Testis (tissue), 3 donors: Measurements from ENCODE around the gene PINLYP. TPM values are rescaled to one million over a fixed set of nuclear protein-coding genes. Genes with fewer than 3 reads are reported as not detected.

Experiments used
- DNase-seq: peaks from one replicate; pipeline ENCODE4 v3.0.0-alpha.2; 2019
- H3K27ac ChIP-seq, 2 donors: fragments of 200-600 bp; sonication (generic); one replicate each; pipeline ENCODE4 v1.5.1; 2019
- H3K27me3 ChIP-seq: fragments of 200-600 bp; sonication (generic); one replicate; pipeline ENCODE4 v1.5.1; 2019
- H3K36me3 ChIP-seq: fragments of 200-600 bp; sonication (generic); one replicate; pipeline ENCODE4 v1.5.1; 2017; ENCODE audit warnings: low read depth; ENCODE audit errors: missing control alignments
- H3K4me1 ChIP-seq: fragments of 200-600 bp; sonication (generic); one replicate; pipeline ENCODE4 v1.5.1; 2019
- H3K4me3 ChIP-seq, 2 donors: fragments of 200-600 bp; sonication (generic); one replicate each; pipeline ENCODE4 v1.5.1; 2017 to 2019
- H3K9me3 ChIP-seq: fragments of 200-600 bp; sonication (generic); one replicate; pipeline ENCODE4 v1.5.1; 2017
- POLR2A ChIP-seq: fragments of 450-650 bp; IDR thresholded peaks from one replicate; pipeline ENCODE4 v1.6.1; 2017; ENCODE audit warnings: antibody characterized with exemption, mild to moderate bottlenecking, moderate library complexity
- WGBS, 2 donors: methylation state at CpG; one replicate each; pipeline ENCODE4 v1.1.5; 2018; 5-methylcytosine and 5-hydroxymethylcytosine counted together
- intact Hi-C: fragments of 100-400 bp; cut with DNase I; formaldehyde crosslinking; loops from one replicate; pipeline ENCODE4 v1.15.1; 2023; ENCODE audit warnings: low total_unique reads
- polyA plus RNA-seq: library from polyadenylated mRNA; stranded (reverse); fragments of 350-450 nt; fragmentation: Illumina TruSeq; extraction: RNeasy Lipid Tissue Mini Kit (QIAGEN cat#74804); gene quantifications from one replicate; pipeline ENCODE4 v1.2.3, GENCODE V29; 2014; ENCODE audit warnings: low read depth, low replicate concordance; ENCODE audit not compliant: insufficient read depth
- total RNA-seq, 2 donors: library from RNA; depleted of rRNA; stranded (reverse); fragments of >200 nt; gene quantifications; one replicate each; pipeline ENCODE4 v1.2.3, GENCODE V29; 2016
- TF ChIP-seq, protein P1 (sequence below), 3 experiments: fragments of 450-650 bp in 2 of 3; fragments of 200-600 bp in 1 of 3; sonication (generic) in 1 of 3; IDR thresholded peaks; one replicate each; pipeline ENCODE4 v1.5.1; 2016 to 2019; ENCODE audit warnings: antibody characterized with exemption in 3 of 3, mild to moderate bottlenecking in 2 of 3, moderate library complexity in 1 of 3

Gene PINLYP
- total and polyA plus RNA-seq, 3 donors from 2014 or later = 5.8 to 9.9 (median 5.9) TPM

DNA sequence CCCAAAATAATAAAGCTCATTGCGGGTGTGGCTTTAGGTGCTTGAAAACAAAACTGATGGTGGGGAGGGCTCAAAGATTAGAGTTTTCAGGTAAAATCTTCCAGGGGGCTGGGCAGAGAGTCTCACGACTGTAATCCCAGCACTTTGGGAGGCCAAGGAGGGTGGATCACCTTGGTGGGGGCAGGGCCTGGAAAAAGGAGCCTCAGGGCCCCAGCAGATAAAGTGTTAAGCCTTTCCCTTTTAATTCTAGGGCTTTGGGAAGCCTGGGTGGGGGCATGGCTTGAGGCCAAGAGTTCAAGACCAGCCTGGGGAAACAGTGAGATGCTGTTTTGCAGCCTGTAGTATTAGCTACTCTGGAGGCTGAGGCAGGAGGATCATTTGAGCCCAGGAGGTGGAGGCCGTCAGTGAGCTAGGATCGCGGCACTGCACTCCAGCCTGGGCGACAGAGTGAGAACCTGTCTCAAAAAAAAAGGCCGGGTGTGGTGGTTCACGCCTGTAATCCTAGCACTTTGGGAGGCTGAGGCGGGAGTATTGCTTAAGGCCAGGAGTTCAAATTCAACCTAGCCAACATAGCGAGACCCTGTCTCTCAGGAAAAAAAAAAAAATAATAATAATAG is 18.6 kb downstream of the PINLYP start:
- intact Hi-C loops = no loop called here

DNA sequence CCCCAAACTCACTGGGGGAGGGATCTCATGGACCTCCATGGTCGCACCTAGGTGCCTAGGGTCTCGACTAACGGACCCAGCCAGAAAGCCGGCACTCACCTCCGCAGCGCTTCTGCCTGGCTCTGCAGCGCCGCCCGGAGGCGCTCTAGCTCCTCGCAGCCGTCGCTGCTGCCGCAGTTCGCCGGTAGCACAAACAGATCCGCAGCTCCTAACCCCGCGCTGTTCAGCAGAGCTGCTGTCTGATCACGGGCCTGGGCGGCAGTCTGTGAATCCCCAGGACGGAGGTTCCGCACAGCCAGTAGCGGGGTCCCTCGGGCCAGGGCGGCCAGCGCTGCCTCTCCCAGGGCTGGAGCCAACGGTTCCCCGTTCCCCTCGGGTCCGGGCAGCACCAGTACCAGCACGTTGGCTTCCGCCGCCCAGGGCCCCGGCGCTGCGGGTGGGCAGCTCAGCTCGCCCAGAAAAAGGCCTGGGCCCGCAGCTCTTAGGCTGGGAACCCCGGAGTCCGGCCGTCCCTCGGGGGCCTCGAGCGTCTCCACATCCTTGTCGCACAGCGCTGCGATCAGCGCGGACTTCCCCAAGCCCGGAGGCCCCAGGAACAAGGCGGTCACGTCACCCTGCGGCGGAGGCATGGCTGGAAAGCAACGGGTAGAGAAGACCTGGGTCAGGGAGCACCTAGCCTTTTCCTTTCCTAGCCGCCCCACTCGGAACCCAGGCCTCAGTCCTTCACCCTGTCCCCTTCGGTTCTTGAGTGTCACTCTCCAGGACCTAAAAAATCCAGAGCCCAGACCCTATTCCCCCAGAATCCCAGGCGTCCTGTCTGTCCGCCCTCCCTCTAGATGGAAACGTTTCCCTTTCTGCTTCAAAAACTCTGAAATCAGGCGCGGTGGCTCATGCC is 19.4 kb downstream of the PINLYP start:
- H3K36me3 ChIP-seq = no peaks in the 10 kb centered on the region
- 1 to 2% methylated on average over 19 to 44 of the region's 64 CpGs for WGBS, 2 donors

More for the DNA sequence above, 18.6 kb downstream of the PINLYP start:
- Histone ChIP-seq H3K9me3 (no peaks in the 10 kb centered on the region), H3K4me3 (peak overlapping the region in 1 of 2 donors; percentile 69), H3K36me3 (no peaks in the 10 kb centered on the region), H3K27ac (peak overlapping the region; percentile 76 to 90), H3K27me3 (no peaks in the 10 kb centered on the region), H3K4me1 (peaks cover 35% of the 10 kb centered on the region)
- 78 to 86% methylated on average over 10 of the region's 10 CpGs for WGBS, 2 donors
- DNase-seq = no peak
- TF ChIP-seq, protein P1, sequence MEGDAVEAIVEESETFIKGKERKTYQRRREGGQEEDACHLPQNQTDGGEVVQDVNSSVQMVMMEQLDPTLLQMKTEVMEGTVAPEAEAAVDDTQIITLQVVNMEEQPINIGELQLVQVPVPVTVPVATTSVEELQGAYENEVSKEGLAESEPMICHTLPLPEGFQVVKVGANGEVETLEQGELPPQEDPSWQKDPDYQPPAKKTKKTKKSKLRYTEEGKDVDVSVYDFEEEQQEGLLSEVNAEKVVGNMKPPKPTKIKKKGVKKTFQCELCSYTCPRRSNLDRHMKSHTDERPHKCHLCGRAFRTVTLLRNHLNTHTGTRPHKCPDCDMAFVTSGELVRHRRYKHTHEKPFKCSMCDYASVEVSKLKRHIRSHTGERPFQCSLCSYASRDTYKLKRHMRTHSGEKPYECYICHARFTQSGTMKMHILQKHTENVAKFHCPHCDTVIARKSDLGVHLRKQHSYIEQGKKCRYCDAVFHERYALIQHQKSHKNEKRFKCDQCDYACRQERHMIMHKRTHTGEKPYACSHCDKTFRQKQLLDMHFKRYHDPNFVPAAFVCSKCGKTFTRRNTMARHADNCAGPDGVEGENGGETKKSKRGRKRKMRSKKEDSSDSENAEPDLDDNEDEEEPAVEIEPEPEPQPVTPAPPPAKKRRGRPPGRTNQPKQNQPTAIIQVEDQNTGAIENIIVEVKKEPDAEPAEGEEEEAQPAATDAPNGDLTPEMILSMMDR (IDR thresholded peaks at IDR 0.05) = no peak
- no peak for TF ChIP-seq POLR2A

DNA sequence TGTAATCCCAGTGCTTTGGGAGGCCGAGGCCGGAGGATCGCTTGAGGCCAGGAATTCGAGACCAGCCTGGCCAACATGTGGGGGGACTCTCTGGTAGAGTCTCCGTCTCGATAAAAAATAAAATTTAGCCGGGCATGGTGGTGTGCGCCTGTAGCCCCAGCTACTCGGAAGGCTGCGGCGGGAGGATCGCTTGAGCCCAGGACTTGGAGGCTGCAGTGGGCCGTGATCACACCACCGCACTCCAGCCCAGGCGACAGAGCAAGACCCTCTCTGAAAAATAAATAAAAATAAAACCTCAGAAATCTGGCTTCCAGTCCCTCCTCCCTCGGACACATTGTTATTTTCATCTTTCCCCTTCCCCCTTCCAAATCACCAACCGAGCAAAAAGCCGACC is 20.0 kb downstream of the PINLYP start:
- intact Hi-C loops = no loop called here
- no peak for DNase-seq
- no peaks in the 10 kb centered on the region for H3K27me3 ChIP-seq
- H3K4me3 ChIP-seq = peak overlapping the region; percentile 65 to 69
- peaks cover 35% of the 10 kb centered on the region for H3K4me1 ChIP-seq
- no peaks in the 10 kb centered on the region for H3K36me3 ChIP-seq
- peak overlapping the region; percentile 76 to 90 for H3K27ac ChIP-seq
- 0% methylated on average over 10 to 18 of the region's 18 CpGs for WGBS, 2 donors
- H3K9me3 ChIP-seq = no peaks in the 10 kb centered on the region
- no peak for TF ChIP-seq POLR2A
- TF ChIP-seq, protein P1 (IDR thresholded peaks at IDR 0.05) = no peak

More for the DNA sequence above, 19.4 kb downstream of the PINLYP start:
- peaks cover 35% of the 10 kb centered on the region for H3K4me1 ChIP-seq
- intact Hi-C loops = no loop called here
- peak overlapping the region; percentile 76 to 90 for H3K27ac ChIP-seq
- H3K27me3 ChIP-seq = no peaks in the 10 kb centered on the region
- peak; percentile 72 for DNase-seq
- peak overlapping the region; percentile 65 to 69 for H3K4me3 ChIP-seq
- no peak for TF ChIP-seq POLR2A
- TF ChIP-seq, protein P1 (IDR thresholded peaks at IDR 0.05) = peak; percentile 31 to 69 (median 67)
- no peaks in the 10 kb centered on the region for H3K9me3 ChIP-seq

DNA sequence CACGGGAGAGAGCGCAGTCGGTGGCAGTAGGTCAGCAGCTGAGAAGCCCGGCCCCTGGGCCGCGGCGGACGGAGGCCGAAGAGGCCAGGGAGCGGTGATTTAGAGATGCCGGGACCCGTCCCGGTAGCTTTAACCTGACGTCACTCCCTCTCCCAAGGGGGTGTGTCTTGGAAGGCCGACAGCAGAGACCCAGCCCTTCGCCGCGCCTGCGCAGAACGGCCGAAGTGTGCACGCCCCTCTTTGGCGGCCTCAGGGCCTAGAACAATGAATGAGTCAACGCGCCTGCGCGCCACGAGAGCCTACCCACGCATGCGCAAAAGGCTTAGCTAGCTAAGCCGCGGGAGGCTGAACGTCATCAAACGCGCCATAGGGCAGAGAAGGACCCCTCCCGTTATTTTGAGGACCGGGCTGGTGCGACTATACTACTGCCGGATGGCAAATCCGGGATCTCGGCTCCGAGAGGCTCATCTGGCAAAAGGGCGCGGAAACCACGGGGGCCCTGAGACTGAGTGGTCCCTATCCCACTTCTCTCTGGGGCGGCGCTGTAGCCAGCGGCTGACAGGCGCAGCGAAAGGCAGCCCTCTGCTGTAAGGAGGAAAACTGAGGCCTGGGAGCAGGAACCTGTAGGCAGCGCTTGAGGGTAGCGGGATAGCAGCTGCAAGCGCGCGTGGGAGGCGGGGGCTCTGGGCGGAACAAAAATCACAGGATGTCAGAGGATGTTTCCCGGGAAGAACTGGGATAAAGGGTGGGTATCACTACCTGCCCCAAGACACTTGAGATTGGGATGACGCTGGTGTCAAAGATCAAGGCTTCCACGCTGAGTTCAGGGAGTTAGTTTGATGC is 20.6 kb downstream of the PINLYP start, which contains the start of the genes IRGQ and ZNF576:
TSS of gene IRGQ (minus strand) at position 136 of the 843 bp plus-strand sequence. CDS start 796 bp downstream, outside the sequence.
TSS of gene ZNF576 (plus strand) at position 597 of the 843 bp plus-strand sequence. CDS start 514 bp downstream, outside the sequence.
- Histone ChIP-seq H3K27me3 (no peaks in the 10 kb centered on the region), H3K4me3 (peak within 1 kb of the TSS; percentile 65 to 69), H3K36me3 (no peaks in the 10 kb centered on the region), H3K9me3 (no peaks in the 10 kb centered on the region), H3K27ac (peak within 1 kb of the TSS; percentile 93 to 95), H3K4me1 (peaks cover 35% of the 10 kb centered on the region)
- intact Hi-C loops = no loop called here
- peak; percentile 30 for TF ChIP-seq POLR2A
- TF ChIP-seq, protein P1 (IDR thresholded peaks at IDR 0.05) = peak in 1 of 3 experiments; percentile 18
- DNase-seq = peak; percentile 100
- 0% methylated on average over 36 to 60 of the region's 60 CpGs for WGBS, 2 donors
